ENCODE data around the gene CTBP1. TPM values are rescaled to one million over a fixed set of nuclear protein-coding genes. Genes with fewer than 3 reads are reported as not detected.

Gene CTBP1
- total and polyA plus RNA-seq, 2 of the 8 experiments (the other 6 are each of a cell fraction or from before 2014, with no cell fraction given): 128 to 185 TPM

DNA sequence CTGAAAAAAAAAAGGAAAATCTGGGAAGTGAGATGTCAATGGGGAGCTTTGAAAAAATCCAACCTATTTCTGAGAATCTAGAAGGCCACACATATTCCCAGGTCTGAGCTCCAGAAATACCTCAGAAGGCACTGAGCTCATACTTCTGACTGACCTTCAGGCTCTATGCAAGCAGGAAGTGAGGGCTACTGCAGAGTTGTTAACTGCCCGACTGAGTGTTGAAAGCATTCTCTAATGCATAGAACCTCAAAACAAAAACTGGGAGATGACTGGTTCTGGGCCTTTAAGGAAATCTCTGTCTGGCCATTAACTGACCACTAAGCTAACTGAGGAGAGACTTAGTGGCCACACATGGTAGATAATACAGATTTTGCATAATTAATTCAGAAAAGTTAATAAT lies 69.0 kb downstream of the CTBP1 start:
- no peak overlapping the region for H3K18ac ChIP-seq (ENCODE audit: extremely low read depth, low read length)
- H3K23me2 ChIP-seq (ENCODE audit: low read depth, low read length): no peaks in the 10 kb centered on the region
- FAIRE-seq (no peak), DNase-seq (ENCODE audit: low read depth in 1 of 2, low spot score in 2 of 2) (no peak)
- H3K4me2 ChIP-seq (ENCODE audit: insufficient read depth in 1 of 2, low read depth in 2 of 2, low read length in 2 of 2): no peak overlapping the region
- no peaks in the 10 kb centered on the region; a peak in 1 of 4 replicates for H3K79me2 ChIP-seq (ENCODE audit: control insufficient read depth in 1 of 2, insufficient read depth in 2 of 2, low read length in 2 of 2)
- H3K4ac ChIP-seq (replicated peaks; ENCODE audit: insufficient read length, low read depth, low read length): no peak overlapping the region
- H3K79me1 ChIP-seq (ENCODE audit: low read depth, low read length): no peaks in the 10 kb centered on the region
- no peak overlapping the region for H3K9ac ChIP-seq (replicated peaks in 1 of 4; ENCODE audit: extremely low read depth in 1 of 4, low read depth in 3 of 4, low read length in 3 of 4)
- no peak overlapping the region for H4K8ac ChIP-seq (ENCODE audit: extremely low read depth, insufficient read depth, low read length)
- no peak overlapping the region for H2BK5ac ChIP-seq (ENCODE audit: low read depth, low read length)
- H3K9me3 ChIP-seq (ENCODE audit: insufficient read depth in 2 of 2, low read depth in 1 of 2, low read length in 1 of 2): peaks cover 18 to 21% of the 10 kb centered on the region in 2 experiments
- WGBS, 2 experiments (ENCODE audit: extremely low coverage in 1 of 2, insufficient coverage in 1 of 2, insufficient read length in 1 of 2, insufficient replicate concordance in 2 of 2, low coverage in 1 of 2, low lambda C conversion rate in 2 of 2, missing lambda C conversion rate in 1 of 2): 93% methylated on average over 1 of the region's 1 CpG; no CpG with 5 or more reads in 1 of the 2 experiments
- no peak overlapping the region for H2BK15ac ChIP-seq (ENCODE audit: low read length)
- H2BK12ac ChIP-seq (ENCODE audit: low read depth, low read length): no peak overlapping the region
- no peaks in the 10 kb centered on the region for H3K4me1 ChIP-seq (replicated peaks in 1 of 4; ENCODE audit: control insufficient read depth in 3 of 4, insufficient read depth in 4 of 4, low read length in 3 of 4)
- H3K23ac ChIP-seq (ENCODE audit: insufficient read length): no peak overlapping the region
- no peak overlapping the region for H3K56ac ChIP-seq (replicated peaks; ENCODE audit: insufficient read length, low read depth, low read length)
- no peak overlapping the region for H3K4me3 ChIP-seq (ENCODE audit: extremely low read depth in 1 of 4, insufficient read depth in 2 of 4, low read depth in 3 of 4, low read length in 4 of 4)
- peaks cover 0 to 2% of the 10 kb centered on the region in 2 experiments for H4K20me1 ChIP-seq (replicated peaks in 1 of 2; ENCODE audit: control insufficient read depth in 1 of 2, insufficient read depth in 2 of 2, low read length in 2 of 2)
- no peak overlapping the region for H3K27ac ChIP-seq (ENCODE audit: low read depth, low read length)
- H4K5ac ChIP-seq (ENCODE audit: insufficient read length, low read depth, low read length): no peak overlapping the region
- ChIA-PET CTCF (ENCODE audit: partially characterized antibody) (interaction anchor here (0.5 to 1.4 kb wide), 4 partner anchors 12 to 106 kb away, joined by 3 to 4 read pairs (median 3); no protein-coding TSS in a partner anchor), POLR2A (ENCODE audit: partially characterized antibody) (no interaction called here)
- no peak overlapping the region for H2BK120ac ChIP-seq (replicated peaks; ENCODE audit: low read depth, low read length)
- no peak overlapping the region for H2BK20ac ChIP-seq (ENCODE audit: low read length)
- no peak overlapping the region for H2AK5ac ChIP-seq (ENCODE audit: low read depth, low read length)
- no peaks in the 10 kb centered on the region for H3K36me3 ChIP-seq (ENCODE audit: control insufficient read depth in 2 of 4, insufficient read depth in 4 of 4, low read length in 3 of 4)
- H4K91ac ChIP-seq (replicated peaks; ENCODE audit: insufficient read length, low read length): no peak overlapping the region
- no peak overlapping the region for H2AFZ ChIP-seq (ENCODE audit: low read length)
- H3K27me3 ChIP-seq (replicated peaks in 1 of 4; ENCODE audit: control insufficient read depth in 3 of 4, extremely low read depth in 1 of 4, insufficient read depth in 3 of 4, low read length in 3 of 4): no peaks in the 10 kb centered on the region; a peak in 2 of 7 replicates
- no peak overlapping the region for H3K14ac ChIP-seq (ENCODE audit: insufficient read length)
- TF ChIP-seq KDM4A (IDR thresholded peaks at IDR 0.05; ENCODE audit: low read depth, low read length, severe bottlenecking): no peak
- TF ChIP-seq SRF (IDR thresholded peaks at IDR 0.05; ENCODE audit: low read depth, low read length): no peak
- TF ChIP-seq EZH2 (IDR thresholded peaks at IDR 0.05; ENCODE audit: low read depth, low read length, severe bottlenecking): no peak
- no peak for TF ChIP-seq POLR2AphosphoS5 (IDR thresholded peaks at IDR 0.05; ENCODE audit: low read depth, low read length)
- no peak for TF ChIP-seq SP2 (IDR thresholded peaks at IDR 0.05; ENCODE audit: low read length)
- no peak for TF ChIP-seq HDAC6 (IDR thresholded peaks at IDR 0.05; ENCODE audit: low read depth, low read length)
- TF ChIP-seq RXRA (IDR thresholded peaks at IDR 0.05; ENCODE audit: insufficient read depth, low read depth, low read length): no peak
- no peak for TF ChIP-seq CREB1 (IDR thresholded peaks at IDR 0.05)
- TF ChIP-seq, protein P1, sequence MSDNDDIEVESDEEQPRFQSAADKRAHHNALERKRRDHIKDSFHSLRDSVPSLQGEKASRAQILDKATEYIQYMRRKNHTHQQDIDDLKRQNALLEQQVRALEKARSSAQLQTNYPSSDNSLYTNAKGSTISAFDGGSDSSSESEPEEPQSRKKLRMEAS (IDR thresholded peaks at IDR 0.05): no peak
- TF ChIP-seq EGR1 (IDR thresholded peaks at IDR 0.05; ENCODE audit: borderline replicate concordance, low read depth, low read length): no peak
- TF ChIP-seq RFX5 (IDR thresholded peaks at IDR 0.05; ENCODE audit: borderline replicate concordance, low read depth, low read length): no peak
- TF ChIP-seq BACH1 (IDR thresholded peaks at IDR 0.05; ENCODE audit: low read length): no peak
- TF ChIP-seq SIN3A (conservative IDR thresholded peaks at IDR 0.05 in 1 of 2, IDR thresholded peaks at IDR 0.05 in 1 of 2; ENCODE audit: low read depth in 1 of 2, low read length in 2 of 2): no peak
- TF ChIP-seq ZNF274 (IDR thresholded peaks at IDR 0.05; ENCODE audit: borderline replicate concordance, extremely low read depth, low read length): no peak
- TF ChIP-seq YY1 (IDR thresholded peaks at IDR 0.05; ENCODE audit: low read depth, low read length): no peak
